ENCODE measurements around the gene PCBP2. TPM values are rescaled to one million over a fixed set of nuclear protein-coding genes. Genes with fewer than 3 reads are reported as not detected.
"Not testable (repeated sequence)": the region's sequence is repeated elsewhere in the genome, so short reads cannot be mapped to it uniquely, and the experiment has no call there.

PCBP2 gene
- total RNA-seq, 1 donor from 2014 or later = 812 TPM

GRCh38 chr12:53441040-53441833 lies 10.7 kb upstream of the PCBP2 start, which contains the start of gene PRR13:
TSS of gene PRR13 (plus strand) at chr12:53441734. CDS start at chr12:53442715, 981 bp downstream.
- intact Hi-C loops (cut with micrococcal nuclease) = loop anchor here (1.0 to 2.0 kb wide), 4 partner anchors 10 to 185 kb away; partner anchors contain the start of genes ATF7 and SP1

DNA sequence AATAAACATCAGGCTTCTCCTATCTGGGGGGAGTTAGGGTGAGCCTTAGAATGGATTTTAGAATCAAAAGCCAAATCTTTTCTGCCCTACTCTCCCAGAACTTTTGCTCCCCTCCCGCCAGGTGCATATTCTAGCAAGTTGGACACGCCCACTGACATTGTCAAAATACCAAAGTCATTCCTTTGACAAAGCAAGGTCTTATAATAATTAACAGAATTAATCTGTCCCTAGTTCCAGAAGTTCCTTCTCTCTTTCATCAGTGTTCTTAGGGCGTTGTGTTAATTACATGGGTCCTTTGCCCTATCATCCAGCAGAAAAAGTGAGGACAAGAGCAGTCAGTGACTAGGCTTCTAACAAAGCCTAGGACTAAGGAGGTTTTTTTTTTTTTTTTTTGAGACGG lies 7.9 kb upstream of the PCBP2 start:
- intact Hi-C loops (cut with micrococcal nuclease) = no loop called here

DNA sequence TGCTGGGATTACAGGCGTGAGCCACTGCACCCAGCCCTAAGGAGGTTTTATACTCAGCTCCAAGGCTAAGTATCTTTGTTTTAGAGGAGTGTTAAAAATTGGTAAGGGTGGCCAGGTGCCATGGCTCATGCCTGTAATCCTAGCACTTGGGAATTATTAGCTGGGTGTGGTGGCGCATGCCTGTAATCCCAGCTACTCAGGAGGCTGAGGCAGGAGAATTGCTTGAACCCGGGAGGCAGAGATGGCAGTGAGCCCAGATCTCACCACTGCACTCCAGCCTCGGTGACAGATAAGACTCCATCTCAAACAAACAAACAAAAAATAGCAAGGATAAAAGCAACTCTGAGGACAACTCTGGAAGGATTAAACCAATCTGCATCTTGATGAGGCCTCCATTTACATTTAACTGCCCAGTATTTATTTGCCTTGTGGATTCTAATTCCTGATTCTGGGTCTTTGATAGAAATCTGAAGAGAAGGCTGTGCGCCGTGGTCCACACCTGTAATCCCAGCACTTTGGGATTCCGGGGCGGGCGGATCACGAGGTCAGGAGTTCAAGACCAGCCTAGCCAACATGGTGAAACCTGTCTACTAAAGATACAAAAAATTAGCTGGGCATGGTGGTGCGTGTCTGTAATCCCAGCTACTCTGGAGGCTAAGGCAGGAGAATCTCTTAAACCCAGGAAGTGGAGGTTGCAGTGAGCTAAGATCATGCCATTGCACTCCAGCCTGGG lies 7.1 kb upstream of the PCBP2 start:
- intact Hi-C loops (cut with micrococcal nuclease) = not testable (repeated sequence)

GRCh38 chr12:53450936-53451335 lies 966 bp upstream of the PCBP2 start:
- intact Hi-C loops (cut with micrococcal nuclease) = loop anchor here (1.0 to 5.0 kb wide), 4 partner anchors 10 to 444 kb away; partner anchors contain the start of genes EIF4B, MYG1, PFDN5 and PRR13

DNA sequence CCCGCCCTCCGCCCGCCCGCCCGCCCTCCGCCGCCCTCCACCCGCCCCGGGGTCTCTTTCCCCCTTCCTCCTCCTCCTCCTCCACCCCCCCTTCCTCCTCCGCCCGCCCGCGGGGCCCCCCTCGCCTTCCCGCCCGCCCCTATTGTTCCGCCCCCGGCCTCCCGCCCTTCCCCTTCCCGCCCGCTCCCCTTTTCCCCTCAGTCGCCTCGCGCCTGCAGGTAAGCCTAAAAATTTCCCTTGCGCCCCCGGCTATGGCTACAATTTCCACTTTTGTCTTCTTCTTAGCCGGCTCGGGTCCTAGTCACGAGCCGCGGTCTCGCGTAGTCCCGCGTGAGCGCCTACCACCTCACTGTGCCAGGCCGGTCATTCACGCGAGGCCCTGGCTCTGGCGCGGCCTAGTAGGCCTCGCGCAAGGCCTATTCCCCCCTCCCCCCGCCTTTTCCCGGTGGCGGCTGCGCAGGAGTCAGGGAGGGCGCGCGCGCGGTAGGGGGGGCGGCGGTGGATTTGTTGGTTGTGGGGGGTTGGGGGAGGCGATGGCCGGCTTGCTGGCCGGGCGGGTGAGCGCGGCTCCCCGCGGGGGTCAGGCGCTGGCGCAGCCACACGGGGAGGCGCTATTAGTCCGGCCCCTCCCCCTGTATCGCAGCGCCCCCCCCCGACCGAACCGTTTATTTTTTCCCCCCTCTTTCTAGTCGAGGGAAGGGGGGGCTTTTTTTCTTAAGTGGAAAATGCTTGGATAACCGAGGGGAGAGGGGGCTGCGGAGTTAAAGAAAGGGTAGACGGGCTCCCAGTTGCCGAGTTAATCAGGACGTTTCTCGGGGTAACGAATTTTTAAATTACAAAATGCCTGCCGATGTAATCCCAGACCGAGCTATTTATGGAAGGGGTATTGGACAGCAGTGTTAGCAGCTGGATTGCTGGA lies 516 bp downstream of the PCBP2 start:
- intact Hi-C loops (cut with micrococcal nuclease) = loop anchor here (1.0 to 5.0 kb wide), 3 partner anchors 48 to 445 kb away; partner anchors contain the start of genes EIF4B, MYG1 and PFDN5

DNA sequence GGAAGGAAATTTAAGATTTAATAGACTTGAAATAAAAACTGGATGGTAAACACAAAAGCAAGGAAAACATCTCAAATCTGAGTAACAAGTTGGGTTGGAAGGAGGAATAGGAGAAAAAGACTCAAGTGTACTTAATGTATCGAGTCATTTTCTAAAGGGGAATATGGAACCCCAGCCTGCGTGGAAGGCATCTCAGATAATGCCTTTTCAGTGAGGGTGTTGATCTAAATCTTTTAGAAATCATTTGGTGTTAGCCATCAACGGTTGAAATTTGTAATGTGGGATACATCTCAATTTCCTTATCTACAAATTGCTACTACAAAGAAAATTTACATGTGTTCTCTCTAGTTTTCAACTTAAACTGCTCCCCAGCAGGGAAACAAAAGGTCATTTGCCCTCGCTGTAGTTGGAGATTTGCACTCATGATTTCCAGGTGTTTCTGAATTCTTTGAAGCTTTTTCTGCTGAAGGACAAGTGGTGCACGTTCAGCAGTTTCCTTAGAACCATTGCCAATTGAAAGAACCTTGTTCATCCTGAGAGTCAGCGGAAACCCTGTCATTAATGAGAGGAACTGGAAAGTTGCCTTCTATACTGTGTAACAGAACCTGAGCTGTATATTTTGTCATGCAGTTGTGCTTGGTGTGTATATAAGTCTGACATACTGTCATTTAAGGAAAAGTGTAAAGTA lies 2.2 kb downstream of the PCBP2 start:
- intact Hi-C loops (cut with micrococcal nuclease) = loop anchor here (5.0 kb wide), 2 partner anchors 157 to 447 kb away; partner anchors contain the start of genes EIF4B, MYG1 and PFDN5

DNA sequence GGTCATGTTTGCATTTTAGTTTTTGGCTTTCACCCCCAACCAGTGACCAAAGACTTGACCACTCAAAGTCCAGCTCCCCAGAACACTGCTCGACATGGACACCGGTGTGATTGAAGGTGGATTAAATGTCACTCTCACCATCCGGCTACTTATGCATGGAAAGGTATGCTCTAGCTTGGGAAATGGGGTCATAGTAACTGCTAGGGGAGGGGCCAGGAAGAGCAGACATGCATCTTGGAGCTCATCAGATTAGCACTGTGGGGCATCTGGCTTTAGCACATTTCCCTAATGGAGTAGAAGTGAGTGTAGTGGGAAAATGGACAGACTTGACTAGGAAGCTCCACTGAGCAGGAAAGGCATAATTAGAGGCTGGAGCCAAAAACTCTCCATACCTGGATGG lies 2.8 kb downstream of the PCBP2 start:
- intact Hi-C loops (cut with micrococcal nuclease) = loop anchor here (5.0 kb wide), 2 partner anchors 157 to 447 kb away; partner anchors contain the start of genes EIF4B, MYG1 and PFDN5

- intact Hi-C loops (cut with micrococcal nuclease) = no loop called here
Measured at GRCh38 chr12:53456654-53457366, 4.9 kb downstream of the PCBP2 start.

GRCh38 chr12:53459097-53459496 lies 7.2 kb downstream of the PCBP2 start:
- intact Hi-C loops (cut with micrococcal nuclease) = no loop called here

GRCh38 chr12:53461059-53461458 lies 9.2 kb downstream of the PCBP2 start:
- intact Hi-C loops (cut with micrococcal nuclease) = no loop called here

GRCh38 chr12:53461591-53461990 lies 9.7 kb downstream of the PCBP2 start:
- intact Hi-C loops (cut with micrococcal nuclease) = no loop called here

GRCh38 chr12:53462935-53463334 lies 11.0 kb downstream of the PCBP2 start:
- intact Hi-C loops (cut with micrococcal nuclease) = no loop called here

DNA sequence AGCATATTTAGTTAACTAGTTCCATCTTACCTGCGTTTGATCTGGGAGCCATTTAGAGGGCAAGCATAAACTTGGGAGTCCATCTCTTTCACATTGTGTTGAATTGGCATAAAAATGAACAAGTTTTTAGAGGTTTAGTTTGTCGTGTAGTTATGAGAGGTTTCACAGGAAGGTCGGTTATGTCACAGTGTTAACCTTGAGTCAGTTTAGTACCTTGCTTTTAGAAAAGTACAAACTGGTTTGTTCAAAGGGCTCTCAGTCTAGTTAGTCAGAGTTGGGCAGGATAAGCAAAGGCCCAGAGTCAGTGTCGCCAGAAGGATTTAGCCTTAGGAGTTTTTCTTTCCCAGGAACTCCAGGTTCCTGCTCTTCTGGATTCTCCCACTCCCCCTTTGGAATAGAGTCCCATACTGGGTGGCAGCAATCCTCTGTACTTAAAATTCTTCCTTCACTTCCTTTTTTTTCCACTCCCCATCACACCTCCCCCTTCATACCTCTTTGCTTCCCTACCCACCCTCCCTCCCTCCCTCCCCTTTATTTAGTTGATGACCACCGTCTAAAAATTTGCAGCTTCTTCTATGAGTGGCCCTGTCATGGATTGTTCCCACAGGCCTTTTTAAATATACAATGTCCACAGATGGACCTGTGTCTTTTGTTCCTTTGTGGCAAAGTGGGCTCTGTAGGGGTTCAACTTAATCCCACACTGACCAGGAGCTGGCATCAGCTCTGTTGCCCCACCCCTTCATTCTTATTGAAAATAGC lies 12.1 kb downstream of the PCBP2 start:
- intact Hi-C loops (cut with micrococcal nuclease) = no loop called here

GRCh38 chr12:53464685-53465418 lies 12.9 kb downstream of the PCBP2 start:
- intact Hi-C loops (cut with micrococcal nuclease) = no loop called here

GRCh38 chr12:53465679-53466078 lies 13.8 kb downstream of the PCBP2 start:
- intact Hi-C loops (cut with micrococcal nuclease) = no loop called here

DNA sequence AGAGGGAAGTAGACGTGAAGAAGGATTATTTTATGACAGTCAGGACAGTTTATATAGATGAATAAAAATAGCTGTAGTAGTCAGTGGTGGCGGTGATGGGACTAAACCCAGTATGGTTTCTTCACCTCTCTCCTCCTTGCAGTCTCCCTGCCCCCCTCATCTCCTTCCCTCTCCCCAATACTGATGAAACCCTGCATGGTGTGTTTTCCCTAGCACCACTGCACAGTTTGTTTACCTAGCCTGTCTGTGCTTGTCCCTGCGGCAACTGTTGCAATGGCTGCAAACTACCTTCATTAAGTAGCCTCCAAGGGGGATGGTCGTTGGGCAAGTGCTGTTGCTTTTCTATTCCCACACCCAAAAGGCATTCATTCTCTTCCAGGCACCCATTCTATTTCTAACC lies 14.7 kb downstream of the PCBP2 start:
- intact Hi-C loops (cut with micrococcal nuclease) = no loop called here

- intact Hi-C loops (cut with micrococcal nuclease) = no loop called here
Measured at GRCh38 chr12:53467082-53467481, 15.2 kb downstream of the PCBP2 start.

DNA sequence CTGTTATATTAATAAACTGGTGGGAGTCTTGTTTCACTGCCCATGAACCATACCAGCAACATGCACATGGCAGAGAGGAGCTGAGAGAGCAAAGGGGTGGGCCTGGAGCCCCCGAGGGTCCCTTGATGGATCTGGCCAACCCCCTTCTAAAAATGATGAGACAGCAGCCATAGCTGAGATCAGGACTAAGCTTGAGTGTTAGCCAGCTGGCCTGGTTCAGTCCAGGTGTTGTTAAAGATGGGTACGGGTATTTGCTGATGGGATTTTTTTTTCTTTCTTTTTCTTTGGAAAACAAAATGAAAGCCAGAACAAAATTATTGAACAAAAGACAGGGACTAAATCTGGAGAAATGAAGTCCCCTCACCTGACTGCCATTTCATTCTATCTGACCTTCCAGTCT lies 16.0 kb downstream of the PCBP2 start:
- intact Hi-C loops (cut with micrococcal nuclease) = no loop called here
